Endothelial cell of umbilical vein (primary cell): ENCODE measurements around the gene SMG9.

Source experiments
- POLR2A ChIP-seq: IDR thresholded peaks from 2 replicates; pipeline ENCODE4 v1.6.1; 2012; ENCODE audit warnings: low read depth, mild to moderate bottlenecking, control low read depth, low read length
- TF ChIP-seq, protein P1 (sequence below), 2 donors: IDR thresholded peaks; 1 replicate in 1 of 2; 2 replicates in 1 of 2; pipeline ENCODE4 v1.5.1; 2011; ENCODE audit warnings: low read length in 2 of 2, mild to moderate bottlenecking in 2 of 2, moderate library complexity in 2 of 2, control low read depth in 1 of 2, inconsistent platforms in 1 of 2, low read depth in 1 of 2; ENCODE audit not compliant: insufficient read depth in 1 of 2; ENCODE audit errors: extremely low read depth in 1 of 2

DNA sequence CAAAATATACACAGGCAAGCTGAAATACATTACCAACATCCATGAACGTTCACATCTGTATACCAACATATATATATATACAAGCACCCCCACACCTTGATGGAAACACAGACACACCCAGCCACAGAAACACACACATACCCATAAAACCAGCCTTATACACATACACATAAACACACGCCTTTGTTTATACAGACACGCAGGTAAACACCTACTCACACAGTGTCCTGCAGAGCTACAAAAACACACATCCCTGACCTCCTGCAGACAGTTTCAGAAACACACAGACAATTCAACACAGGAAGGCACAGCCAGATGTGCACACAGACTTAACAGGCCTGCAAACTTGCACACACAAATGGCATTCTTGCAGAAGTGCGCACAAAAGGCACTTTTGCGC, 60.2 kb downstream of the SMG9 start:
- TF ChIP-seq, protein P1, sequence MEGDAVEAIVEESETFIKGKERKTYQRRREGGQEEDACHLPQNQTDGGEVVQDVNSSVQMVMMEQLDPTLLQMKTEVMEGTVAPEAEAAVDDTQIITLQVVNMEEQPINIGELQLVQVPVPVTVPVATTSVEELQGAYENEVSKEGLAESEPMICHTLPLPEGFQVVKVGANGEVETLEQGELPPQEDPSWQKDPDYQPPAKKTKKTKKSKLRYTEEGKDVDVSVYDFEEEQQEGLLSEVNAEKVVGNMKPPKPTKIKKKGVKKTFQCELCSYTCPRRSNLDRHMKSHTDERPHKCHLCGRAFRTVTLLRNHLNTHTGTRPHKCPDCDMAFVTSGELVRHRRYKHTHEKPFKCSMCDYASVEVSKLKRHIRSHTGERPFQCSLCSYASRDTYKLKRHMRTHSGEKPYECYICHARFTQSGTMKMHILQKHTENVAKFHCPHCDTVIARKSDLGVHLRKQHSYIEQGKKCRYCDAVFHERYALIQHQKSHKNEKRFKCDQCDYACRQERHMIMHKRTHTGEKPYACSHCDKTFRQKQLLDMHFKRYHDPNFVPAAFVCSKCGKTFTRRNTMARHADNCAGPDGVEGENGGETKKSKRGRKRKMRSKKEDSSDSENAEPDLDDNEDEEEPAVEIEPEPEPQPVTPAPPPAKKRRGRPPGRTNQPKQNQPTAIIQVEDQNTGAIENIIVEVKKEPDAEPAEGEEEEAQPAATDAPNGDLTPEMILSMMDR (IDR thresholded peaks at IDR 0.05; ENCODE audit: extremely low read depth in 1 of 2, insufficient read depth in 1 of 2, low read depth in 1 of 2, low read length in 2 of 2) = no peak
- TF ChIP-seq POLR2A = no peak
